ENCODE results near the gene WRNIP1.

The WRNIP1 gene

DNA sequence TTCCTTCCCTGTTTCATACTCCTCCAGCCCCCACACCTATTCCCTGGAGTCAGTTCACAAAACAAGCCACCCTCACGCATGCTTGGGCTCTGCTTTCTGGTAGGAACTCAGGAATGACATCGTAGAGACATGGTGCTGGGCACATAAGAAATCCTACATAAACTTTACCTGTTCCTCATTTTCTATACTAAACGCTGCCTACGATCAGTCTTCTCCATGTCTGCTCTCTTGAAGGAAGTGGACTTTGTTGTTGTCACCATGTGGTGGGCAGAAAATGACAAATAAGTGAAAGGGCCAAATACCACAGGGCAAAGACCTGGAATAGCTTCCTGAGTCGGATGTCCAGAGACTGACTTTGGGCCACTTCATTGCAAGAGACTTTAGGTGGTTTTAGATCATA lies 24.6 kb upstream of the WRNIP1 start:
- no peak for DNase-seq (ENCODE audit: low read depth)
- TF ChIP-seq CTCF (conservative IDR thresholded peaks at IDR 0.05; ENCODE audit: control insufficient read depth, insufficient read depth, low read depth, low read length), result no peak

GRCh38 chr6:2741756-2742155 lies 23.4 kb upstream of the WRNIP1 start:
- TF ChIP-seq CTCF (conservative IDR thresholded peaks at IDR 0.05; ENCODE audit: control insufficient read depth, insufficient read depth, low read depth, low read length), result no peak
- H3K4me3 ChIP-seq (ENCODE audit: control insufficient read depth, low read depth, low read length), result no peak overlapping the region
- no peak for DNase-seq (ENCODE audit: low read depth)

More for the DNA sequence above, 24.6 kb upstream of the WRNIP1 start:
- no peak overlapping the region for H3K4me3 ChIP-seq (ENCODE audit: control insufficient read depth, low read depth, low read length)

- TF ChIP-seq CTCF (conservative IDR thresholded peaks at IDR 0.05; ENCODE audit: control insufficient read depth, insufficient read depth, low read depth, low read length), result no peak
These were observed 21.6 kb upstream of the WRNIP1 start for GRCh38 chr6:2743280-2744208.

GRCh38 chr6:2744209-2744771 lies 20.9 kb upstream of the WRNIP1 start:
- DNase-seq (ENCODE audit: low read depth), result no peak
- TF ChIP-seq CTCF (conservative IDR thresholded peaks at IDR 0.05; ENCODE audit: control insufficient read depth, insufficient read depth, low read depth, low read length), result peak; percentile 30
- no peak overlapping the region for H3K4me3 ChIP-seq (ENCODE audit: control insufficient read depth, low read depth, low read length)

More at GRCh38 chr6:2743280-2744208, 21.6 kb upstream of the WRNIP1 start:
- H3K4me3 ChIP-seq (ENCODE audit: control insufficient read depth, low read depth, low read length), result no peak overlapping the region
- DNase-seq (ENCODE audit: low read depth), result no peak

DNA sequence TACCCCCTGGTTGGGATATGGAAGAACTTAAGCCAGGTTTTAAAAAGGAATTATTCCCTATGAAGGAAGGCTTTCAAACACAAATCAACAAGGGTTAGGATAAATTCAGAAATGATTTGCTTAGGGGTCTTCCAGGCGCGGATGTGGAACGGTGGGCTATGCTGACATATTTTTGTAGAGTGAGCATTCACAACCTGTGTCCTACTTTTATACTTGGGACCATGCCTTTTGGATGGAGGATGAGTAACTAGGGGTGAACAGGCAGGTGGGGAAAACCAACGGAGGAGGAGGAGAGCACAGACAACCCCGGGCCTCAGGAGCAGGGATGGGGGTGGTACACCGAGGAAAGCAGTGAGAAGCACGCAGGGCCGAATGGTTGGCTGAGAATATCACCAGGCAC lies 20.4 kb upstream of the WRNIP1 start:
- no peak for TF ChIP-seq CTCF (conservative IDR thresholded peaks at IDR 0.05; ENCODE audit: control insufficient read depth, insufficient read depth, low read depth, low read length)

DNA sequence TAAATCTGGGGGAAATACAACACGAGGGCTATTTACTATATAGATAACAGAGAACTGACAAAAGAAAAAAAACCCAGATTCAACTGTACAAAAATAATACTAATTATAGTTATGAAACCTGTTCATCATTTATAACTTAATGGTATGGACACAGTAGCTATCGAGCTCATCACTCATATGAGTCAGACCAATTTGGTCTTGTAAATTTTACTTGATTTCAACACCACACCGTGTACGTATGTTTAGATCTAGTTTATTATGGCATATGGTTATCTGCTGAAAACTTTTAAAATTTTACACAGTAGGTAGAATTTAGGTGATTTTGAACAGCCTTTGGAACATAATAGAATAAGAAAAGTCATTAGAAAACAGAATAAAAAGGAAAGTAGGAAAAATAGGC lies 19.9 kb upstream of the WRNIP1 start:
- no peak overlapping the region for H3K4me3 ChIP-seq (ENCODE audit: control insufficient read depth, low read depth, low read length)
- DNase-seq (ENCODE audit: low read depth), result no peak
- TF ChIP-seq CTCF (conservative IDR thresholded peaks at IDR 0.05; ENCODE audit: control insufficient read depth, insufficient read depth, low read depth, low read length), result no peak

More for the DNA sequence above, 20.4 kb upstream of the WRNIP1 start:
- no peak for DNase-seq (ENCODE audit: low read depth)
- no peak overlapping the region for H3K4me3 ChIP-seq (ENCODE audit: control insufficient read depth, low read depth, low read length)
